OCI-LY7 (cell line): ENCODE results near the gene SCAMP5. TPM values are rescaled to one million over a fixed set of nuclear protein-coding genes. Genes with fewer than 3 reads are reported as not detected.

Experiments used
- BruUV-seq: library from RNA; stranded (reverse); fragments of 400-500 nt; replicated peaks from 2 replicates; lab custom pipeline; 2021; lab: Mats Ljungman, UMichigan
- CTCF ChIA-PET: fragments of 300-600 bp; sonication (Branson Sonifier 250); formaldehyde crosslinking; loops from one replicate; lab custom pipeline; 2022; ENCODE audit warnings: antibody characterized with exemption; ENCODE audit not compliant: unreplicated experiment; lab: Charles Lee
- POLR2A ChIA-PET: fragments of 300-600 bp; sonication (Branson Sonifier 250); formaldehyde crosslinking; loops from one replicate; lab custom pipeline; 2022; ENCODE audit warnings: antibody characterized with exemption; lab: Charles Lee
- DNase-seq: peaks from one replicate; pipeline ENCODE4 v3.0.0-alpha.2; 2015; ENCODE audit warnings: low spot score
- H2AFZ ChIP-seq: fragments of 200-600 bp; sonication (generic), shearing (Covaris generic); 2 replicates; pipeline ENCODE4 v1.6.1; 2014; ENCODE audit warnings: mild to moderate bottlenecking, antibody characterized with exemption, low read length, moderate library complexity
- H3K27ac ChIP-seq: fragments of 200-600 bp; sonication (generic); 2 replicates; pipeline ENCODE4 v1.5.1; 2014; ENCODE audit warnings: mixed run types, low read depth, mild to moderate bottlenecking, moderate library complexity, low read length, inconsistent platforms; ENCODE audit not compliant: poor library complexity, severe bottlenecking
- H3K36me3 ChIP-seq: fragments of 200-600 bp; sonication (generic); 2 replicates; pipeline ENCODE4 v1.6.1; 2014; ENCODE audit warnings: mild to moderate bottlenecking, antibody characterized with exemption, low read length, moderate library complexity, mixed read lengths; ENCODE audit not compliant: insufficient read depth
- H3K4me1 ChIP-seq: fragments of 200-600 bp; sonication (generic); 2 replicates; pipeline ENCODE4 v1.5.1; 2014; ENCODE audit warnings: mild to moderate bottlenecking, low read length; ENCODE audit not compliant: insufficient read depth, poor library complexity, severe bottlenecking
- H3K4me2 ChIP-seq: fragments of 200-600 bp; sonication (generic); 2 replicates; pipeline ENCODE4 v1.6.1; 2014; ENCODE audit warnings: mild to moderate bottlenecking, low read length
- H3K4me3 ChIP-seq: fragments of 200-600 bp; sonication (generic); 2 replicates; pipeline ENCODE4 v1.5.1; 2014; ENCODE audit warnings: mild to moderate bottlenecking, low read depth, low read length; ENCODE audit not compliant: poor library complexity, severe bottlenecking
- H3K79me2 ChIP-seq: fragments of 200-600 bp; sonication (generic); 2 replicates; pipeline ENCODE4 v1.6.1; 2016; ENCODE audit warnings: low read depth, mild to moderate bottlenecking, low read length, moderate library complexity, mixed read lengths; ENCODE audit not compliant: insufficient read depth
- H3K9me2 ChIP-seq: fragments of 200-600 bp; sonication (generic); 2 replicates; pipeline ENCODE4 v1.6.1; 2016; ENCODE audit warnings: mild to moderate bottlenecking, low read length, mixed read lengths; ENCODE audit not compliant: insufficient read depth
- H3K9me3 ChIP-seq: fragments of 200-600 bp; sonication (generic); 2 replicates; pipeline ENCODE4 v1.6.1; 2014; ENCODE audit warnings: mild to moderate bottlenecking, mixed run types, low read length, mixed read lengths
- H4K20me1 ChIP-seq: fragments of 200-600 bp; sonication (generic); 2 replicates; pipeline ENCODE4 v1.6.1; 2014; ENCODE audit warnings: mild to moderate bottlenecking, antibody characterized with exemption, low read length, moderate library complexity, mixed read lengths; ENCODE audit not compliant: insufficient read depth
- CTCF ChIP-seq: fragments of 200-600 bp; sonication (generic); conservative IDR thresholded peaks from 2 replicates; pipeline ENCODE4 v1.5.1; 2014; ENCODE audit warnings: mild to moderate bottlenecking, antibody characterized with exemption, low read length, moderate library complexity, mixed read lengths
- EZH2phosphoT487 ChIP-seq: fragments of 200-600 bp; sonication (generic); IDR thresholded peaks from 2 replicates; pipeline ENCODE4 v1.6.1; 2018; ENCODE audit warnings: low read depth, borderline replicate concordance, mild to moderate bottlenecking, mixed run types, antibody characterized with exemption, low read length, moderate library complexity, mixed read lengths
- intact Hi-C: fragments of 100-400 bp; cut with micrococcal nuclease; formaldehyde crosslinking; loops from one replicate; pipeline ENCODE4 v1.10.0; 2022; ENCODE audit not compliant: unreplicated experiment
- total RNA-seq, 2 experiments: library from RNA; depleted of rRNA in 1 of 2; stranded (reverse); fragments of >200 nt in 1 of 2; shearing (Covaris generic) in 1 of 2; gene quantifications; 2 replicates each; pipeline ENCODE4 v1.2.3, GENCODE V29; 2014 to 2022

SCAMP5 gene
- total RNA-seq, 2 experiments from 2014 or later, result 29.4 to 43.7 TPM

DNA sequence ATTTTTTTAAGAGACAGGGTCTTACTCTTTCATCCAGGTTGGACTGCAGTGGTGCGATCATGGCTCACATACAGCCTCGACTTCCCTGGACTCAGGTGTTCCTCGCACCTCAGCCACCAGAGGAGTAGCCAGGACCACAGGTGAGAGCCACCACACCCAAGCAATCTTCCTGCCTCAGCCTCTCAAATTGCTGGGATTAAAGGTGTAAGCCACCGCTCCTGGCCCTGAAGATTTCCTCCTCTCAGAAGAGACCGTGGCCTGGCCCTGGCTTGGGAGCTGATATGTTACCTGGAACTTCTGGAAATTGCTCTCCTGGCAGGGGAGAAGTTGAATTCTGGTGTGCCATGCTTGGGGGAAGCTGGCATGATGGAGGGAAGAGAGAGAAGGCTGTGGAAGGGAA, 64.2 kb downstream of the SCAMP5 start:
- intact Hi-C loops, result no loop called here
- ChIA-PET CTCF (no interaction called here), POLR2A (no interaction called here)
- Histone ChIP-seq H3K4me3 (no peak overlapping the region), H3K79me2 (no peaks in the 10 kb centered on the region), H3K27ac (no peak overlapping the region), H3K4me1 (no peaks in the 10 kb centered on the region), H3K4me2 (no peak overlapping the region), H2AFZ (no peak overlapping the region), H4K20me1 (no peaks in the 10 kb centered on the region), H3K9me3 (no peaks in the 10 kb centered on the region), H3K36me3 (peaks cover 4% of the 10 kb centered on the region), H3K9me2 (no peaks in the 10 kb centered on the region)
- TF ChIP-seq CTCF, result no peak
- no peak for TF ChIP-seq EZH2phosphoT487
- DNase-seq, result no peak
- BruUV-seq, result no TSS peak

DNA sequence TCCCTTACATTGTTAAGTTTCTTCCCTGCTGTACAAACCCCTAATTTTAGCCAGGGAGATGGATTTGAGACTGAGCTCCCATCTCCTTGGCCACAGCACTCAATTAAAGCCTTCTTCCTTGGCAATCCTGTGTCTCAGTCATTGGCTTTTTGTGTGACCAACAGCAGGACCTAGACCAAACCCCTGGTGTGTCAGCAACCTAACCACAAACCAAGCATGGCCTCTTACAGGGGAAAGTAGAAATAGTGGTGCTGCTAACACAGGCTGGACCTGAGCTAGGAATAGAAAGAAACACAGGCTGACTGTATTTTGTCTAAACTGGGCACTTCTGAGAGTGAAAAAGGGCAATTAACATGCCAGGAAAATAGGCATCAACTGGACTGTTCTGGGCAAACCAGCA, 65.9 kb downstream of the SCAMP5 start:
- ChIA-PET POLR2A (interaction anchor here (0.6 to 1.1 kb wide), 2 partner anchors 9 to 14 kb away, joined by 3 to 4 read pairs; no protein-coding TSS in a partner anchor), CTCF (no interaction called here)
- Histone ChIP-seq H3K9me3 (no peaks in the 10 kb centered on the region), H2AFZ (no peak overlapping the region), H3K9me2 (no peaks in the 10 kb centered on the region), H3K36me3 (peaks cover 4% of the 10 kb centered on the region), H4K20me1 (no peaks in the 10 kb centered on the region), H3K4me1 (peaks cover 13% of the 10 kb centered on the region), H3K79me2 (no peaks in the 10 kb centered on the region), H3K4me2 (no peak overlapping the region), H3K4me3 (no peak overlapping the region), H3K27ac (no peak overlapping the region)
- no peak for TF ChIP-seq CTCF
- TF ChIP-seq EZH2phosphoT487, result no peak
- DNase-seq, result no peak
- intact Hi-C loops, result no loop called here
- no TSS peak for BruUV-seq

- no peaks in the 10 kb centered on the region for H3K9me3 ChIP-seq
- intact Hi-C loops, result no loop called here
- H3K79me2 ChIP-seq, result no peaks in the 10 kb centered on the region
- peaks cover 4% of the 10 kb centered on the region for H3K36me3 ChIP-seq
- no peak overlapping the region for H3K4me2 ChIP-seq
- BruUV-seq, result no TSS peak
- no peak overlapping the region for H3K4me3 ChIP-seq
- TF ChIP-seq CTCF (no peak), EZH2phosphoT487 (no peak)
- peaks cover 13% of the 10 kb centered on the region for H3K4me1 ChIP-seq
- POLR2A ChIA-PET, result no interaction called here
- H4K20me1 ChIP-seq, result no peaks in the 10 kb centered on the region
- no peak overlapping the region for H2AFZ ChIP-seq
- no peak overlapping the region for H3K27ac ChIP-seq
- H3K9me2 ChIP-seq, result no peaks in the 10 kb centered on the region
- DNase-seq, result no peak
- CTCF ChIA-PET, result no interaction called here
These were observed 67.3 kb downstream of the SCAMP5 start for GRCh38 chr15:75062706-75063105.
